A549 treated with RU486 at 1 μM for 4 hours (cell line): ENCODE results near the gene MFAP3. TPM values are rescaled to one million over a fixed set of nuclear protein-coding genes. Genes with fewer than 3 reads are reported as not detected.

Experiments used
- total RNA-seq: library from RNA; stranded (reverse); fragments of 200-300 nt; extraction: Qiagen RNA extraction; gene quantifications from 5 replicates; pipeline ENCODE4 v1.2.3, GENCODE V29; 2022; ENCODE audit warnings: low read depth

MFAP3 gene
- total RNA-seq = 17.6 to 34.1 TPM (median 24.1 TPM) in 5 replicates

DNA sequence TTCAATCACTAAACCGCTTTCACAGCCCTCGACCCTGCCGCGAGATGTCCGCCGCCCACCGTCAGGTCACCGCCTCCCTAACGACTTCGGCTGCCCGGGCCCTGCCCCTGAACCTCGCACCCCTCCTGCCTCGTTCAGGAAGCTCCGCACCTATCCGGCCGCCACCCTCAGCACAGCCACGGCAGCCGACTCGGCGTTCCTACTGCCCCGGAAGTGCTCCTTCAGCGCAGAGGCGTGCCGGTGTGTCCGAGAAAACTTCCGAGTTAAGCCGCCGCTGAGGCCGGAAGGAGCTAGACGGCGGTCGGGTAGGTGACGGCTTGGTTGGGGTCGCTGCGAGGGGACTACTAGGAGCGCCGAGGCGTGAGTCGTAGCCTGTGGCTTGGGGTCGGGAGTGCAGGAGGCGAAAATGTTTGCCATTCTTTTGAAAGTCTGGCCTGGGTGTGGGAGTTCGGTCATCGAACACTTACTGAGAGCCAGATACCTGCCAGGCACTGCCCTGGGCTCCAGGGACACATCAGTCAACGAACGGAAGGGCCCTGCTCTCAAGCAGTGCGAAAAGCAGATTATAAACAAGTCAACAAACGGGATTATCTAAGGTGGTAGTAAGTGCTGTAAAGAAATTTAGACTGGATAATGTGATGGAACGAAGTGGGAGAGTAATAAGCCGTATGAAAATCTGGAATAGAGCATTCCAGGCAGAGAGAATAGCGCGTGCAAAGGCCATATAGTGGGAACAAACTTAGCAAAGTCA, at the start of gene MFAP3, which contains the start of gene FAM114A2:
Gene MFAP3, plus strand, starts transcription at position 261 of the 751 bp plus-strand sequence. CDS start 10,756 bp downstream, outside the sequence.
Gene FAM114A2, minus strand, starts transcription at position 204 of the 751 bp plus-strand sequence. CDS start 3,957 bp downstream, outside the sequence.

Other genes with a start within 250 kb of the MFAP3 start
- 8.6 to 13.6 TPM (median 9.3 TPM) in 5 replicates for gene FAM114A2, start 57 bp upstream of the MFAP3 start, total RNA-seq
- 61.0 to 88.0 TPM (median 82.1 TPM) in 5 replicates for gene GALNT10, start 151.8 kb downstream of the MFAP3 start, total RNA-seq